Neural progenitor cell (in vitro differentiated cells): ENCODE data around the gene TAOK1. TPM values are rescaled to one million over a fixed set of nuclear protein-coding genes. Genes with fewer than 3 reads are reported as not detected.

Experiments
- DNase-seq: peaks from one replicate; pipeline ENCODE4 v3.0.0-alpha.2; 2016; ENCODE audit warnings: low spot score
- H2AFZ ChIP-seq: fragments of 200-600 bp; sonication (generic); replicated peaks from 2 replicates; pipeline ENCODE4 v1.6.1; 2016; ENCODE audit warnings: antibody characterized with exemption
- H3F3A ChIP-seq: fragments of 200-600 bp; sonication (generic); 2 replicates; pipeline ENCODE4 v1.6.1; 2016; ENCODE audit warnings: antibody characterized with exemption, low read depth
- H3K27ac ChIP-seq: fragments of 200-600 bp; sonication (generic); 2 replicates; pipeline ENCODE4 v1.5.1; 2016; ENCODE audit warnings: mild to moderate bottlenecking
- H3K27me3 ChIP-seq: fragments of 200-600 bp; sonication (generic); 2 replicates; pipeline ENCODE4 v1.6.1; 2016; ENCODE audit warnings: mild to moderate bottlenecking, moderate library complexity
- H3K36me3 ChIP-seq: fragments of 200-600 bp; sonication (generic); 2 replicates; pipeline ENCODE4 v1.5.1; 2016
- H3K4me1 ChIP-seq: fragments of 200-600 bp; sonication (generic); 2 replicates; pipeline ENCODE4 v1.6.1; 2016; ENCODE audit warnings: mixed run types
- H3K4me2 ChIP-seq: fragments of 200-600 bp; sonication (generic); 2 replicates; pipeline ENCODE4 v1.6.1; 2016
- H3K4me3 ChIP-seq: fragments of 200-600 bp; sonication (generic); 2 replicates; pipeline ENCODE4 v1.5.1; 2016
- H3K79me2 ChIP-seq: fragments of 200-600 bp; sonication (generic); 2 replicates; pipeline ENCODE4 v1.6.1; 2016; ENCODE audit warnings: low read depth
- H3K9ac ChIP-seq: fragments of 200-600 bp; sonication (generic); 2 replicates; pipeline ENCODE4 v1.6.1; 2016
- H3K9me3 ChIP-seq: fragments of 200-600 bp; sonication (generic); 2 replicates; pipeline ENCODE4 v1.5.1; 2016; ENCODE audit warnings: low read depth
- H4K20me1 ChIP-seq: fragments of 200-600 bp; sonication (generic); 2 replicates; pipeline ENCODE4 v1.6.1; 2016; ENCODE audit warnings: low read depth
- H3K27ac Mint-ChIP-seq: 3 replicates; pipeline ENCODE4 v1.8.0; 2021; ENCODE audit warnings: mixed read lengths
- H3K27me3 Mint-ChIP-seq: 2 replicates; pipeline ENCODE4 v1.8.0; 2022; ENCODE audit warnings: low read depth, mild to moderate bottlenecking, inconsistent platforms, moderate library complexity, mixed read lengths; ENCODE audit not compliant: insufficient read depth
- H3K36me3 Mint-ChIP-seq: 3 replicates; pipeline ENCODE4 v1.8.0; 2021; ENCODE audit warnings: mixed read lengths
- H3K4me1 Mint-ChIP-seq: 3 replicates; pipeline ENCODE4 v1.8.0; 2021; ENCODE audit warnings: mixed read lengths
- H3K4me3 Mint-ChIP-seq: 3 replicates; pipeline ENCODE4 v1.8.0; 2021; ENCODE audit warnings: mild to moderate bottlenecking, moderate library complexity, mixed read lengths
- H3K9me3 Mint-ChIP-seq: 3 replicates; pipeline ENCODE4 v1.8.0; 2020; ENCODE audit warnings: mixed read lengths
- CTCF ChIP-seq: fragments of 200-600 bp; sonication (generic); IDR thresholded peaks from 2 replicates; pipeline ENCODE4 v1.5.1; 2017; ENCODE audit warnings: antibody characterized with exemption, mild to moderate bottlenecking
- EZH2 ChIP-seq: fragments of 200-600 bp; sonication (generic); IDR thresholded peaks from 2 replicates; pipeline ENCODE4 v1.6.1; 2017; ENCODE audit warnings: antibody characterized with exemption, mild to moderate bottlenecking, moderate library complexity
- EZH2phosphoT487 ChIP-seq: fragments of 200-600 bp; sonication (generic); IDR thresholded peaks from 2 replicates; pipeline ENCODE4 v1.6.1; 2017; ENCODE audit warnings: antibody characterized with exemption
- total RNA-seq: library from RNA; depleted of rRNA; stranded (reverse); fragments of >200 nt; gene quantifications from 2 replicates; pipeline ENCODE4 v1.2.3, GENCODE V29; 2015; ENCODE audit warnings: low replicate concordance

TAOK1 gene
- total RNA-seq, 1 donor from 2014 or later = 125 TPM

DNA sequence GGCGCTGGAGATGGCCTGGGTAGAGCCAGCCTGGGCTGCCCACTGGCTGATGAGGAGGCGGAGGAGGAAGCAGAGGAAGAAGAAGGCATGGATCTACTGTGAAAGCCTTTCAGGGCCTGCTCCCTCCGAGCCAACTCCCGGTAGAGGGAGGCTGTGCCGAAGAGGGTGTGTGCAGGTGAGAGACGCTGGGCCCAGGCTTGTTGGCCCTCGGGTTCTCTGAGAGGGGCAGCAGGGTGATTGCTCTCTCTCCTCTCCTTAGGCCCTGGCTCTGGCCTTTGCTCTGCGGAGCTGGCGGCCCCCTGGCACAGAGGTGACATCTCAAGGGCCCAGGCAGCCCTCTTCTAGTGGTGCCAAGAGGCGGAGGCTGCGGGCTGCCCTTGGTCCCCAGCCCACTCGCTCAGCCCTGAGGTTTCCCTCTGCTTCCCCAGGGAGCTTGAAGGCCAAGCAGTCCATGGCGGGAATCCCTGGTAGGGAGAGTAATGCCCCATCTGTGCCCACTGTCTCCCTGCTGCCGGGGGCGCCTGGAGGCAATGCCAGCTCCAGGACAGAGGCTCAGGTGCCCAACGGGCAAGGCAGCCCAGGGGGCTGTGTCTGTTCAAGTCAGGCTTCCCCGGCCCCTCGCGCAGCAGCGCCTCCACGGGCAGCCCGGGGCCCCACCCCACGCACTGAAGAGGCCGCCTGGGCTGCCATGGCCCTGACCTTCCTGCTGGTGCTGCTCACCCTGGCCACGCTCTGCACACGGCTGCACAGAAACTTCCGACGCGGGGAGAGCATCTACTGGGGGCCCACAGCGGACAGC, 181.9 kb downstream of the TAOK1 start:
- no peak overlapping the region for H3K27ac Mint-ChIP-seq
- H3F3A ChIP-seq = peaks cover 22% of the 10 kb centered on the region
- no peaks in the 10 kb centered on the region for H3K9me3 ChIP-seq
- no peak overlapping the region for H3K4me2 ChIP-seq
- H3K27me3 Mint-ChIP-seq = peaks cover 13% of the 10 kb centered on the region
- peaks cover 58% of the 10 kb centered on the region for H4K20me1 ChIP-seq
- no peak overlapping the region for H3K27ac ChIP-seq
- H3K79me2 ChIP-seq = peaks cover 7% of the 10 kb centered on the region
- H3K4me1 ChIP-seq = peaks cover 15% of the 10 kb centered on the region
- H2AFZ ChIP-seq = no peak overlapping the region
- peaks cover 9% of the 10 kb centered on the region for H3K27me3 ChIP-seq
- no peaks in the 10 kb centered on the region for H3K9me3 Mint-ChIP-seq
- no peak for DNase-seq
- no peak overlapping the region for H3K9ac ChIP-seq
- H3K36me3 Mint-ChIP-seq = peaks cover 6% of the 10 kb centered on the region
- H3K4me3 Mint-ChIP-seq = no peak overlapping the region
- TF ChIP-seq EZH2phosphoT487 (no peak), CTCF (no peak), EZH2 (no peak)
- peaks cover 26% of the 10 kb centered on the region for H3K4me1 Mint-ChIP-seq
- H3K4me3 ChIP-seq = no peak overlapping the region
- H3K36me3 ChIP-seq = no peaks in the 10 kb centered on the region

DNA sequence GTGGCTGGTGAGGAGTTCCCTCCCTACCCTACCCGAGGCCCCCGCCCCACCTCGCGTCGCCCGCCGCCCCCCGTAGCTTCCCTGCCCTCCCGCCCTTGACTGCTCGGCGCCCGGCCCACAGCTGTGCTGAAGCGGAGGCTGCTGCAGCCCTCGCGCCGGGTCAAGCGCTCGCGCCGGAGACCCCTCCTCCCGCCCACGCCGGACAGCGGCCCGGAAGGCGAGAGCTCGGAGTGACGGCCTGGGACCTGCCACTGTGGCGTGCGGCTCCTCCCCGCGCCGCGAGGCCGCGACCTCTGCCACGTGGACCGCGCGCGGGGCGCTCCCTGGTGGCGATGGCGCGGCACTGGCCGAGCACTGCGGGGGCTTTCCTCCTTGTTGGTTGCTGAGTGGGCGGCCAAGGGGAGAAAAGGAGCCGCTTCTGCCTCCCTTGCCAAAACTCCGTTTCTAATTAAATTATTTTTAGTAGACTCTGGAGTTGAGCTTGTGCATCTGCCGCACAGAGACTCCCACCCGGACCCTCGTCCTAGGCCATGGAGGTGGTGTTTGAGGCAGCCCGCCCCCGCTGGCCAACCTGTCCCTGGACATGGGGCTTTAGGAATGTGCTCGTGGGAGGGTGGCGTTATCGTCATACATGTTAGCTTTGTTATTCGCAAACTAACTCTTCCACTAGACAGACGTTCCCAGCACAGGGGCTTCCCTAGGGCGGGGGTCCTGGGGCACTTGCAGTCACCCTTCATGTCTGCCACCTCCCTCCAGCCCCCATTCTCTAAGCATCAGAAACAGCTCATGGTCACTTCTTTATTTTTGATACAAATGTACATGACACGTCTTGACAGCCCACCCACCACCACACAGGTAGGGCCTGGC, 182.8 kb downstream of the TAOK1 start:
- Histone ChIP-seq H3K4me2 (peak overlapping the region; percentile 63), H3K4me1 (peaks cover 15% of the 10 kb centered on the region), H3K79me2 (peaks cover 7% of the 10 kb centered on the region), H3F3A (peaks cover 13% of the 10 kb centered on the region), H3K27ac (no peak overlapping the region), H4K20me1 (peaks cover 58% of the 10 kb centered on the region), H3K9me3 (no peaks in the 10 kb centered on the region), H3K36me3 (no peaks in the 10 kb centered on the region), H3K4me3 (no peak overlapping the region), H3K9ac (no peak overlapping the region), H2AFZ (no peak overlapping the region), H3K27me3 (peaks cover under 1% of the 10 kb centered on the region)
- Mint-ChIP-seq H3K27me3 (peaks cover 11% of the 10 kb centered on the region), H3K36me3 (peaks cover 6% of the 10 kb centered on the region), H3K4me3 (peak overlapping the region; percentile 57), H3K4me1 (peaks cover 26% of the 10 kb centered on the region), H3K9me3 (no peaks in the 10 kb centered on the region), H3K27ac (no peak overlapping the region)
- no peak for TF ChIP-seq EZH2phosphoT487
- TF ChIP-seq CTCF = peak; percentile 73
- peak; percentile 82 for DNase-seq

- H2AFZ ChIP-seq = no peak overlapping the region
- Mint-ChIP-seq H3K4me3 (peak overlapping the region; percentile 57), H3K9me3 (no peaks in the 10 kb centered on the region), H3K27ac (no peak overlapping the region), H3K4me1 (peaks cover 23% of the 10 kb centered on the region), H3K27me3 (peaks cover 7% of the 10 kb centered on the region), H3K36me3 (peaks cover 6% of the 10 kb centered on the region)
- H4K20me1 ChIP-seq = peaks cover 58% of the 10 kb centered on the region
- no peaks in the 10 kb centered on the region for H3K36me3 ChIP-seq
- TF ChIP-seq EZH2 = no peak
- no peak for TF ChIP-seq EZH2phosphoT487
- TF ChIP-seq CTCF = no peak
- H3K9ac ChIP-seq = no peak overlapping the region
- no peaks in the 10 kb centered on the region for H3K9me3 ChIP-seq
- DNase-seq = no peak
- H3K27me3 ChIP-seq = no peaks in the 10 kb centered on the region
- H3K4me2 ChIP-seq = no peak overlapping the region
- H3K27ac ChIP-seq = no peak overlapping the region
- no peak overlapping the region for H3K4me3 ChIP-seq
- H3K79me2 ChIP-seq = peaks cover 7% of the 10 kb centered on the region
- H3K4me1 ChIP-seq = peaks cover 15% of the 10 kb centered on the region
- H3F3A ChIP-seq = peaks cover 8% of the 10 kb centered on the region
Measured at GRCh38 chr17:29573558-29573869, 183.4 kb downstream of the TAOK1 start.
